Lower leg skin (tissue), 3 donors: ENCODE data around the gene TNS3.

Experiments used
- CTCF ChIP-seq, 3 donors: fragments of 450-650 bp; IDR thresholded peaks; one replicate each; pipeline ENCODE4 v1.5.1; 2016; ENCODE audit warnings: antibody characterized with exemption in 3 of 3, mild to moderate bottlenecking in 3 of 3, moderate library complexity in 2 of 3
- POLR2A ChIP-seq, 2 donors: fragments of 450-650 bp; IDR thresholded peaks; one replicate each; pipeline ENCODE4 v1.6.1; 2016 to 2017; ENCODE audit warnings: antibody characterized with exemption in 2 of 2, mild to moderate bottlenecking in 1 of 2, moderate library complexity in 1 of 2

GRCh38 chr7:47400741-47401206 is 181.1 kb downstream of the TNS3 start:
- TF ChIP-seq CTCF (IDR thresholded peaks at IDR 0.05) (no peak), POLR2A (IDR thresholded peaks at IDR 0.05) (no peak)
